Spinal cord (tissue), 10 donors: ENCODE data around the gene OASL. TPM values are rescaled to one million over a fixed set of nuclear protein-coding genes. Genes with fewer than 3 reads are reported as not detected.

Experiments
- DNase-seq, 6 donors: peaks; one replicate each; pipeline versions ENCODE4 v3.0.0 to v3.0.0-alpha.2; 2013 to 2015; ENCODE audit warnings: low spot score in 6 of 6, low read depth in 4 of 6
- H3K27ac ChIP-seq: one replicate; pipeline ENCODE4 v1.5.1; 2013; ENCODE audit warnings: low read depth, low read length, control low read depth
- H3K27me3 ChIP-seq: one replicate; pipeline ENCODE4 v1.6.1; 2013; ENCODE audit warnings: low read length; ENCODE audit not compliant: control insufficient read depth, insufficient read depth
- H3K36me3 ChIP-seq: one replicate; pipeline ENCODE4 v1.6.1; 2013; ENCODE audit warnings: low read length; ENCODE audit not compliant: control insufficient read depth, insufficient read depth
- H3K4me1 ChIP-seq: one replicate; pipeline ENCODE4 v1.6.1; 2013; ENCODE audit warnings: low read length; ENCODE audit not compliant: control insufficient read depth, insufficient read depth
- H3K4me3 ChIP-seq: one replicate; pipeline ENCODE4 v1.5.1; 2013; ENCODE audit warnings: low read depth, low read length, control low read depth
- H3K9me3 ChIP-seq: one replicate; pipeline ENCODE4 v1.6.1; 2013; ENCODE audit warnings: low read length; ENCODE audit not compliant: control insufficient read depth, insufficient read depth
- WGBS: methylation state at CpG from one replicate; pipeline ENCODE4 v1.1.5; 2013; ENCODE audit warnings: missing lambda C conversion rate; ENCODE audit not compliant: insufficient coverage; 5-methylcytosine and 5-hydroxymethylcytosine counted together
- polyA plus RNA-seq, 2 donors: library from polyadenylated mRNA; unstranded; fragments of 120-200 nt; gene quantifications; one replicate each; pipeline ENCODE4 v1.2.1, GENCODE V29; 2013; ENCODE audit not compliant: insufficient read length in 2 of 2
- total RNA-seq, 2 donors: library from RNA; depleted of rRNA in 1 of 2; stranded (reverse); fragments of 120-200 nt in 1 of 2; fragments of >200 nt in 1 of 2; gene quantifications; one replicate each; pipeline versions ENCODE4 v1.2.3 to v1.2.4, GENCODE V29; 2013 to 2014
- donor health status: healthy.

OASL gene
- total and polyA plus RNA-seq, 4 donors: 0.15 to 0.59 (median 0.30) TPM

GRCh38 chr12:121003650-121004049 lies 35.4 kb downstream of the OASL start:
- H3K27me3 ChIP-seq: no peaks in the 10 kb centered on the region
- peaks cover 69% of the 10 kb centered on the region for H3K36me3 ChIP-seq
- H3K4me1 ChIP-seq: no peaks in the 10 kb centered on the region
- H3K9me3 ChIP-seq: no peaks in the 10 kb centered on the region
- no peak overlapping the region for H3K27ac ChIP-seq
- DNase-seq: no peak
- no peak overlapping the region for H3K4me3 ChIP-seq
- 80% methylated on average over 3 of the region's 4 CpGs for WGBS

GRCh38 chr12:121001841-121002483 lies 37.1 kb downstream of the OASL start:
- Histone ChIP-seq H3K27me3 (no peaks in the 10 kb centered on the region), H3K9me3 (no peaks in the 10 kb centered on the region), H3K36me3 (peaks cover 63% of the 10 kb centered on the region), H3K27ac (no peak overlapping the region), H3K4me3 (no peak overlapping the region), H3K4me1 (no peaks in the 10 kb centered on the region)
- DNase-seq: no peak
- WGBS: 92% methylated on average over 16 of the region's 16 CpGs

- no peak for DNase-seq
- Histone ChIP-seq H3K9me3 (no peaks in the 10 kb centered on the region), H3K4me1 (no peaks in the 10 kb centered on the region), H3K36me3 (peaks cover 57% of the 10 kb centered on the region), H3K27ac (no peak overlapping the region), H3K4me3 (no peak overlapping the region), H3K27me3 (no peaks in the 10 kb centered on the region)
- 92% methylated on average over 9 of the region's 11 CpGs for WGBS
Measured at GRCh38 chr12:121001060-121001459, 38.0 kb downstream of the OASL start.

GRCh38 chr12:121000530-121000929 lies 38.5 kb downstream of the OASL start:
- WGBS: 87% methylated on average over 9 of the region's 11 CpGs
- H3K36me3 ChIP-seq: peaks cover 51% of the 10 kb centered on the region

GRCh38 chr12:120999191-121000120 lies 39.6 kb downstream of the OASL start:
- Histone ChIP-seq H3K36me3 (peaks cover 41% of the 10 kb centered on the region), H3K9me3 (no peaks in the 10 kb centered on the region), H3K27ac (no peak overlapping the region), H3K4me3 (no peak overlapping the region), H3K4me1 (no peaks in the 10 kb centered on the region), H3K27me3 (no peaks in the 10 kb centered on the region)
- no peak for DNase-seq
- WGBS: 39% methylated on average over 20 of the region's 23 CpGs

More at GRCh38 chr12:121000530-121000929, 38.5 kb downstream of the OASL start:
- no peaks in the 10 kb centered on the region for H3K4me1 ChIP-seq
- H3K27me3 ChIP-seq: no peaks in the 10 kb centered on the region
- no peak overlapping the region for H3K27ac ChIP-seq
- no peaks in the 10 kb centered on the region for H3K9me3 ChIP-seq
- no peak overlapping the region for H3K4me3 ChIP-seq
- DNase-seq: no peak

GRCh38 chr12:120998435-120998834 lies 40.6 kb downstream of the OASL start:
- WGBS: 92% methylated on average over 3 of the region's 3 CpGs
- no peak for DNase-seq
- H3K4me1 ChIP-seq: no peaks in the 10 kb centered on the region
- H3K4me3 ChIP-seq: no peak overlapping the region
- H3K36me3 ChIP-seq: peaks cover 31% of the 10 kb centered on the region
- H3K27me3 ChIP-seq: no peaks in the 10 kb centered on the region
- H3K9me3 ChIP-seq: no peaks in the 10 kb centered on the region
- H3K27ac ChIP-seq: no peak overlapping the region

GRCh38 chr12:120997448-120997847 lies 41.6 kb downstream of the OASL start:
- Histone ChIP-seq H3K9me3 (no peaks in the 10 kb centered on the region), H3K27ac (no peak overlapping the region), H3K27me3 (no peaks in the 10 kb centered on the region), H3K4me1 (no peaks in the 10 kb centered on the region), H3K4me3 (no peak overlapping the region), H3K36me3 (peaks cover 24% of the 10 kb centered on the region)
- no peak for DNase-seq
- WGBS: 86% methylated on average over 8 of the region's 9 CpGs

- Histone ChIP-seq H3K4me3 (no peak overlapping the region), H3K27ac (no peak overlapping the region), H3K27me3 (no peaks in the 10 kb centered on the region), H3K9me3 (no peaks in the 10 kb centered on the region), H3K36me3 (peaks cover 12% of the 10 kb centered on the region), H3K4me1 (no peaks in the 10 kb centered on the region)
- 85% methylated on average over 8 of the region's 11 CpGs for WGBS
- DNase-seq: no peak
Measured at GRCh38 chr12:120996133-120996746, 42.8 kb downstream of the OASL start.

- H3K9me3 ChIP-seq: no peaks in the 10 kb centered on the region
- WGBS: 89% methylated on average over 2 of the region's 2 CpGs
- H3K4me1 ChIP-seq: no peaks in the 10 kb centered on the region
- no peaks in the 10 kb centered on the region for H3K36me3 ChIP-seq
- H3K27me3 ChIP-seq: no peaks in the 10 kb centered on the region
- DNase-seq: no peak
- H3K27ac ChIP-seq: no peak overlapping the region
- no peak overlapping the region for H3K4me3 ChIP-seq
Measured at GRCh38 chr12:120994589-120995337, 44.3 kb downstream of the OASL start.
